Pancreas (tissue), 10 donors: ENCODE results near the gene EBF4. TPM values are rescaled to one million over a fixed set of nuclear protein-coding genes. Genes with fewer than 3 reads are reported as not detected.

Source experiments
- ATAC-seq, 4 donors: fragments of 200-7000 bp; cut with Tn5 transposase; one replicate each; pipeline versions ENCODE4 v1.8.0 to v1.9.1; 2020; ENCODE audit warnings: mild to moderate bottlenecking in 4 of 4, moderate library complexity in 4 of 4
- DNase-seq, 6 donors: peaks; one replicate each; pipeline ENCODE4 v3.0.0-alpha.2; 2020
- FAIRE-seq: peaks from 2 replicates; lab custom pipeline; 2012; peaks lifted over from hg19 to GRCh38; lab: Jason Lieb, UNC
- H3K27ac ChIP-seq, 4 donors: fragments of 200-600 bp; sonication (generic); 1 replicate in 3 of 4; 2 replicates in 1 of 4; pipeline versions ENCODE4 v1.5.0 to v1.8.0; 2020
- H3K27me3 ChIP-seq, 4 donors: fragments of 200-600 bp; one replicate each; pipeline ENCODE4 v1.8.0; 2021
- H3K36me3 ChIP-seq, 3 donors: fragments of 200-600 bp; sonication (generic) in 1 of 3; one replicate each; pipeline versions ENCODE4 v1.5.0 to v1.8.0; 2020 to 2021
- H3K4me1 ChIP-seq, 3 donors: fragments of 200-600 bp; one replicate each; pipeline ENCODE4 v1.8.0; 2021
- H3K4me3 ChIP-seq, 4 donors: fragments of 200-600 bp; sonication (generic) in 2 of 4; one replicate each; pipeline versions ENCODE4 v1.5.0 to v1.8.0; 2020 to 2021
- H3K9me3 ChIP-seq, 4 donors: fragments of 200-600 bp; one replicate each; pipeline ENCODE4 v1.8.0; 2021
- CTCF ChIP-seq, 4 donors: fragments of 200-600 bp; sonication (generic) in 3 of 4; IDR thresholded peaks; one replicate each; pipeline versions ENCODE4 v1.5.0 to v1.8.0; 2021; ENCODE audit warnings: antibody characterized with exemption in 4 of 4
- WGBS, 2 donors: extraction: QIAGEN DNeasy Blood & Tissue Kit; methylation state at CpG; one replicate each; pipeline ENCODE4 v1.1.7; 2013; 5-methylcytosine and 5-hydroxymethylcytosine counted together
- intact Hi-C, 3 donors: fragments of 100-400 bp; cut with DNase I; formaldehyde crosslinking; loops; one replicate each; pipeline versions ENCODE4 v1.11.1 to v1.14.2; 2022
- polyA plus RNA-seq, 2 donors: library from polyadenylated mRNA; stranded (reverse); fragments of 200-250 nt; gene quantifications; one replicate each; pipeline ENCODE4 v1.2.3, GENCODE V29; 2013
- total RNA-seq, 6 donors: library from RNA; stranded (reverse); fragmentation: NEBNext Ultra II Directional in 4 of 6; extraction: Animal tissue kit (Norgen Biotek cat#: 25700) in 4 of 6; gene quantifications; one replicate each; pipeline versions ENCODE4 v1.2.1 to v1.2.4, GENCODE V29; 2021 to 2023
- donor health status: healthy with polysubstance abuse.
- donor health status: DM: no; HTN: no; CAD: no; lungs with moderate emphysema.
- donor health status: DM: no; HTN: no; CAD: no.
- donor health status: control.
- donor health status: control.
- donor health status: Bipolar disorder and iron deficiency.
- donor health status: DM: yes; HTN: yes; CAD: no.
- donor health status: DM: no; HTN: no; CAD: no.
- donor health status: DM: no; HTN: no; CAD: no.
- donor health status: DM: yes; HTN: yes; CAD: no.

The EBF4 gene
- total and polyA plus RNA-seq, 8 donors: 6.8 to 25.3 (median 9.6) TPM

DNA sequence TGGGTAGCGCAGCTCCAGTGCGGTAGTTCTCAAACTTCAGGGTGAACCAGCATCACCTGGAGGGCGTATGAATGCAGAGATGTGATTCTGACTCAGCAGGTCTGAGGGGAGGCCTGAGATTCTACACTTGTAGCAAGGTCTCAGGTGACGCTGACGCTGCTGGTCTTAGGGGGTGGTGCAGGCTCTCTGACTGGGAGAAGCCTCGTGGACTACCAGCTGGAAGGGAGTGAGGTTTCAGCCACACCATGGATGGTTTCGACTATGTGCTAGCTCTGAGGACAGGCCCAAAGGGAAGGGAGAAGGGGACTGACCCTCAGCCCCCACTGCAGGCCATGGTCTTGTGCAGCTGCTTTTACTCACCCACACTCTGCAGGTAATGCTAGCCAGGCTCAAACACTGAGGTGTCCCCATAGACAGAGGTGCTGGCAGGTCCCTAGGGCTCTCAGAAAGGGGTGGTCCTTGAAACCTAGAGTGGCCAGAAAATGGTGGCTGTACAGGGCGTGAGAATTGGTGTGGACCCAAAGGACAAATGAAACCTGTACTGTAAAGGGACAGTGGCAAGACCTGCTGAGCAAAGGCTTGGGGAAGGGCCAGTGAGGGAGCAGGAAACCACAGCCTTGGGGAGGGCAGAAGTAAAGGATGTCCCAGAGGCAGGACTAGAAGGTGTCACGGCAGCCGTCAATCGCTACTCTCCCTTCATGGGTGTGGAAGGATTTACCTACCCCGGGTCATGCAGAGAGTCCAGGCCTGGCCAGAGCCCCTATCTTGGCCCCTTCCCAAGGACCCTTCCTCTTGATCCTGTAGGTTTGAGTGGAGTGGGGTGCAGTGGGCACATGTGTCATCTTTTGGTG, 52.7 kb downstream of the EBF4 start:
- Histone ChIP-seq H3K4me3 (no peak overlapping the region), H3K27me3 (no peaks in the 10 kb centered on the region), H3K4me1 (no peaks in the 10 kb centered on the region), H3K36me3 (no peaks in the 10 kb centered on the region), H3K27ac (no peak overlapping the region), H3K9me3 (no peaks in the 10 kb centered on the region)
- no peak for FAIRE-seq
- no peak for ATAC-seq
- intact Hi-C loops: no loop called here
- TF ChIP-seq CTCF (IDR thresholded peaks at IDR 0.05): no peak
- DNase-seq: no peak
- 75 to 83% methylated on average over 12 of the region's 12 CpGs for WGBS, 2 donors

- DNase-seq: no peak
- no peak for FAIRE-seq
- Histone ChIP-seq H3K27ac (no peak overlapping the region), H3K9me3 (no peaks in the 10 kb centered on the region), H3K27me3 (no peaks in the 10 kb centered on the region), H3K4me1 (peaks cover 0 to 4% (median 0%) of the 10 kb centered on the region in 3 donors), H3K36me3 (no peaks in the 10 kb centered on the region), H3K4me3 (no peak overlapping the region)
- WGBS, 2 donors: 84% methylated on average over 4 of the region's 4 CpGs
- ATAC-seq: no peak
- TF ChIP-seq CTCF (IDR thresholded peaks at IDR 0.05): no peak
- intact Hi-C loops: no loop called here
Measured at GRCh38 chr20:2745936-2746635, 53.5 kb downstream of the EBF4 start.

- ATAC-seq (no peak), DNase-seq (no peak), FAIRE-seq (no peak)
- Histone ChIP-seq H3K36me3 (no peaks in the 10 kb centered on the region), H3K9me3 (no peaks in the 10 kb centered on the region), H3K27me3 (no peaks in the 10 kb centered on the region), H3K27ac (no peak overlapping the region), H3K4me3 (no peak overlapping the region), H3K4me1 (peaks cover 0 to 6% (median 0%) of the 10 kb centered on the region in 3 donors)
- no peak for TF ChIP-seq CTCF (IDR thresholded peaks at IDR 0.05)
- WGBS, 2 donors: 56 to 60% methylated on average over 8 of the region's 8 CpGs
- intact Hi-C loops: no loop called here
Measured at GRCh38 chr20:2746636-2747265, 54.2 kb downstream of the EBF4 start.

DNA sequence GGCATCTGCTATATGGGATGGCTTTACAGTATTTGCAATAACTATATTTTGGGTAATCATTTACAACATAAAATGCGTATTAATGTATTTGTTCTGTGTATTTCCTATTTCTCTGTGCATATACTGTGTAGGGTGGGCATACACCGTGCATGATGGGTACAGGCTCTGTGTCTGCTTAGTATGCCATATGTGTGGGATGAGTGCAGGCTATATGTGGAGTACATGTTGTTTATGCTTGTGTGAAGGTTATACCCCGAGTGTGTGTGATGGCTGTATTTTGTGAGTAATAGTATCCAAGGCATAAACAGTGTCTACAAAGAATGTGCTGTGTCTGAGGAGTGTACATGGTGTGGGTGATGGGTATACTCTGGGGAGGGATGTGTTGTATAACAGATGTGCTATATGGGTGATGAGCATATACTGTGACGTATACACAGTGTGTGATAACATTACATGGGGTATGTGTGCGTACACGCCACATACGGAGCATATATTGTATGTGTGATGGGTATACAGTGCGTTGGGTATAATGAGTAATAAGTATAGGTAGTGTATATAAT, 55.2 kb downstream of the EBF4 start:
- no peak for DNase-seq
- Histone ChIP-seq H3K4me3 (no peak overlapping the region), H3K36me3 (no peaks in the 10 kb centered on the region), H3K27me3 (no peaks in the 10 kb centered on the region), H3K4me1 (peaks cover 0 to 10% (median 3%) of the 10 kb centered on the region in 3 donors), H3K27ac (no peak overlapping the region), H3K9me3 (no peaks in the 10 kb centered on the region)
- FAIRE-seq: no peak
- TF ChIP-seq CTCF (IDR thresholded peaks at IDR 0.05): no peak
- intact Hi-C loops: no loop called here
- no peak for ATAC-seq
- 79 to 88% methylated on average over 8 of the region's 8 CpGs for WGBS, 2 donors
